GM19372 (cell line): Measurements from ENCODE around the gene USP30.
"Not testable (repeated sequence)": the region's sequence is repeated elsewhere in the genome, so short reads cannot be mapped to it uniquely, and the experiment has no call there.

Experiments used
- ATAC-seq: cut with Tn5 transposase; IDR thresholded peaks from one replicate; pipeline ENCODE4 v1.9.1; 2021; ENCODE audit warnings: mild to moderate bottlenecking, low read depth, moderate library complexity; ENCODE audit not compliant: unreplicated experiment

Gene USP30

GRCh38 chr12:109052097-109052413 lies 321 bp upstream of the USP30 start:
- no peak for ATAC-seq

DNA sequence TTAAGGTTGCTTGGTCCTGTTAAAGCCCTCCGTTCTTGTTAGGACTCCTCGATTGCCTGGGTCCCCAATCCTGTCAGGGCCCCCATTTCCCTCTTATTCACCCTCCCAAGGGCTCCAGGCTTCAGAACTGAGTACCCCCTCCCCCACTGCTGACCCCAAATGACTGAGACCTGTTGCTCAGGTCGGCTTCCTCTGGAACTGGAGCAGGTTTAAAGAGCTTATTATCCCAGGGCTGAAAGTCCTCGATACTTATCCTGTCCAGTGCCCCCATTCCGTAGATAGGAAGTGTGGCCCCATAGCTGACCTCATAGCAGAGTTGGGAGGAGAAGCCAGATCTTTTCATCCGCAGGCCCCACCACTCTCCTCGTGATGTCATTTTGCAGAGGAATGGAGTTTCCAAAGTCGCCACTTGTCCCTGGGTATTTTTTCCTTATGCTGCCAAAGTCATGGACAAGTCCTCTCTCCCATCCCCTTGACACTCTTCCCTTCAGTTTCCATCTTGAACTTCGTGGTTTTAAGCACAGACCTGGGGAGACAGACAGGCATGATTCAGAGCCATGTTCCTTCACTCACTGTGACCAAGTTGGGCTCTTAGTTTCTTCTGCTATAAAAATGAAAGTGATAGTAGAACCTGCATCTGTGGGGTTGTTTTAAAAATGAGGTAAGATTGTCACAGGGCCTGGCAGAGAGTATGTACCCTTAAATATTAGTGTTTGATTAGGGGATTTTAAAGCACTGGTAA lies 1.2 kb downstream of the USP30 start:
- no peak for ATAC-seq

- not testable (repeated sequence) for ATAC-seq
These were observed 1.7 kb downstream of the USP30 start for GRCh38 chr12:109054124-109054513.

- ATAC-seq, result no peak
These were observed 2.1 kb downstream of the USP30 start for GRCh38 chr12:109054520-109054919.

- no peak for ATAC-seq
These were observed 4.5 kb downstream of the USP30 start for GRCh38 chr12:109056891-109057290.

DNA sequence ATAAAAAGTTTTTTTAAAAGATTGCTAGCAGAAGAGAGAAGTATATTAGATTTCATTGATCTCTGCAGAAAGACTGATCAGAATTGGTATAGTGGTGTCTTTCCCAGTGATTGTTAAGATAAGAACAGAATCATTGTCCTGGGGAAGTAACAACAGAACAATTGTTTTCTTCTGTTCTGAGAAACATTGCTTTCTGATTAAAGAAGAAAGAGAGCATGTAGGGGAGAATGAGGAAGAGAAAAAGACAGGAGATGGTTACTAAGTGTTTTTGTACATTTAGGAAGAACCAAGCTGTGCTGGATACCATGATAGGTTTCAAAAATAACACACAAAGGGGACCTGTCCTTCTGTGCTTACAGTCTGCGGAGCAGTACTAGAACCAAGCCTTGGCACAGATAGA lies 5.0 kb downstream of the USP30 start:
- ATAC-seq, result no peak

DNA sequence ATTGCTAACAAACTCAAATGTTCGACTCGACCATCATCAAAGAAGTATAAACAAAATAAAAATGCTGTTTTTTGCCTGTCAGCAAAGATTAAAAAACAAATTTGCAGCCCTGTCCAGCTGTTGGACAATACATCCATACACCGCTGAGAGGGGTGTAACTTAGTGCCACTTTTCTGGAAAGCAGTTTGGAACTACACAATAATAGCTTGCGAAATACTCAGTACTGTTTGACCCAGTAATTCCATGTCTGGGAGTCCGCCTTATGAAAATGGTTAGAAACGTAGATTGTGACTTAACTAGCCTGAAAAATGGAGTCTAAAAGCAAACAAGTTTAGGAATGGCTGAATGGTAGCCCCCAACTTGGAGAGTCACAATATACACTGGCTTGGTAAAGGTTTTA lies 6.4 kb downstream of the USP30 start:
- no peak for ATAC-seq

DNA sequence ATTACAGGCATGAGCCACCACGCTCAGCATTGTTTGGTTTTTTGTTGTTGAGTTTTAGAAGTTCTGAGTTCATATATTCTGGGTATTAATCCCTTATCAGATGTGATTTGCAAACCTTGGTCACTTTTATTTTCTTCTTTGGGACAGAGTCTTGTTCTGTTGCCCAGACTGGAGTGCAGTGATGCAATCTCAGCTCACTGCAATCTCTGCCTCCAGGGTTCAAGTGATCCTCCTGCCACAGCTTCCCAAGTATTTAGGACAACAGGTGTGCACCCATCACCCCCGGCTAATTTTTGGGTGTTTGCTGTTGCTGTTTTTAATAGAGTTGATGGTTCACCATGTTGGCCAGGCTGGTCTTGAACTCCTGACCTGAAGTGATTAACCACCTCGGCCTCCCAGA lies 11.8 kb downstream of the USP30 start:
- no peak for ATAC-seq

GRCh38 chr12:109065154-109065852 lies 12.9 kb downstream of the USP30 start:
- no peak for ATAC-seq

DNA sequence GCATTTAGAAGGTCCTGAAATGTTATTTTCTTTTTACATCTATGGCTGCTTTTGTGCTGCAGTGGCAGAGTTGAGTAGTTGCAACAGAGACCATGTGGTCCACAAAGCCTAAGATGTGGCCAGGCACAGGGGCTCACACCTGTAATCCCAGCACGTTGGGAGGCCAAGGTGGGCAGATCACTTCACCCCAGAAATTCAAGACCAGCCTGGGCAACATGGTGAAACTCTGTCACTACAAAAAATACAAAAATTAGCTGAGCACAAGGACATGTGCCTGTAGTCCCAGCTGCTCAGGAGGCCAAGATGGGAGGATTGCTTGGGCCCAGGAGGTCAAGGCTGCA lies 13.4 kb downstream of the USP30 start:
- ATAC-seq, result no peak

DNA sequence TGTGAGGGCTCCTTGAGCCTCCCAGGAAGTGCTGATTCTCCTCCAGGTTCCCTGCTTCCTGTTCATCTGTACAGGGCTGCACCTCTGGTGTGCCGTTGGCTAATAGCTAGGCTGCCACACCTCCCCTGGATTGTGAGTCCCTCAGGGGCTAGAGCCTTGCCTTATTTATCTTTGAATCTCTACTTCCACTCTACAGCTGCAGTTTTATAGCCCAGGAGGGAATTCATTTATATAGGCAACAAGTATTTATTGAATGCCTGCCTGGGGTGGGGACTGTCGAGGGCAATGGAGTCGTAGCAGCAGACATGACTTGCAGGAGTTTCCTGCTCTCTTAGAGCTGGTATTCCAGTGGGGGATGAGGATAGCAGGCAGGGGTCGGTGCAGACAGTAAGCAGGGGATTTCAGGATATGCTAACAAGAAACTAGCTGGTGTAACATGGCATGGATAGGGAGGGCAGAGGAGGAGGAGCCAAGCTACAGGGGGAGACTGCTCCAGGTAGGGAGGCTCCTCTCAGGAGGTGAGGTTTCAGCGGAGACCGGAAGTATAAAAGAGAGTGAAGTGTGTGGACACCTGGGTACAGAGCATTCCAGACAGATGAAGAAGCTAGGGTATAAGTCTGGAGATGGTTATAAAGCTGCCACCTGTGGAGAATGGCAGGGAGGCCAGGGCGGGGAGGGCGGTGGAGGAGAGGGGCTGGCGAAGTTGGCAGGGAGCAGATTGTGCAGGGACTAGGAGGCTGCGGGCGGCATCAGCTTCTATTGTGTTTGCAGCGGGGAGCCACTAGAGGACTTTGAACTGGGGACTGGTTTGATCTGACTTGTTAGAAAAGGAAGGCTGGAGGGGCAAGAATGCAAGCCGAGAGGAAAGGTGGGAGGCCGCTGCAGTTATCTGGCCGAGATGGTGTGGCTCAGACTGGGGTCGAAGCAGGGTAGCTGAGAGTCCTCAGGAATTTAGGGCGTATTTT lies 17.2 kb downstream of the USP30 start:
- no peak for ATAC-seq

GRCh38 chr12:109074866-109075265 lies 22.5 kb downstream of the USP30 start:
- no peak for ATAC-seq

GRCh38 chr12:109082751-109083150 lies 30.4 kb downstream of the USP30 start:
- no peak for ATAC-seq

- ATAC-seq, result no peak
These were observed 32.0 kb downstream of the USP30 start for GRCh38 chr12:109084425-109084824.

DNA sequence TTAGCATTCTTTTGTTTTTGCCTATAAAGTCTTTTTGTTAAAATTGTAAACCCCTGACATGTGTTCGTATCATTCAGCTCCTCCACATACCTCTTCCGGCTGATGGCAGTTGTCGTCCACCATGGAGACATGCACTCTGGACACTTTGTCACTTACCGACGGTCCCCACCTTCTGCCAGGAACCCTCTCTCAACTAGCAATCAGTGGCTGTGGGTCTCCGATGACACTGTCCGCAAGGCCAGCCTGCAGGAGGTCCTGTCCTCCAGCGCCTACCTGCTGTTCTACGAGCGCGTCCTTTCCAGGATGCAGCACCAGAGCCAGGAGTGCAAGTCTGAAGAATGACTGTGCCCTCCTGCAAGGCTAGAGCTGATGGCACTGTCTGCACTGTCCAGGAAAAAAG lies 33.2 kb downstream of the USP30 start:
- no peak for ATAC-seq

DNA sequence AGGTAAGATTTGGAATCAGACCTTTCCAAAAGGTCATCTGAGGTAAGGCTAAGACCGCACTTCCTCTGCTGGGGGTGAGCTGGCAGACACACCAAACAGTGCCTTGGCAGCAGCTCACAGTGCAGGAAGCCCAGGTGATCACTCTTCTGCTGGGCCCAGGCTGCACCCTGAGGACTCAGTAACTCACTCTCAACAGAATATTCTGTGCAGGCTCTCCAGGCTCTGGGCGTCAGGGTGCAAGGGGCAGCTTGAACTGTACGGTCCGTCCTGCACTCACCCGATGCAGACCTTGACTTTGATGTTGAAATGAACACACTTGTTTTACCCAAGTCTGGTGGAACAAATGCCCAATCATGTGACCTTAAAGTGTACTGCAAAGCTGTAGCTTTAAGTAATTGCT lies 34.9 kb downstream of the USP30 start:
- ATAC-seq, result no peak

DNA sequence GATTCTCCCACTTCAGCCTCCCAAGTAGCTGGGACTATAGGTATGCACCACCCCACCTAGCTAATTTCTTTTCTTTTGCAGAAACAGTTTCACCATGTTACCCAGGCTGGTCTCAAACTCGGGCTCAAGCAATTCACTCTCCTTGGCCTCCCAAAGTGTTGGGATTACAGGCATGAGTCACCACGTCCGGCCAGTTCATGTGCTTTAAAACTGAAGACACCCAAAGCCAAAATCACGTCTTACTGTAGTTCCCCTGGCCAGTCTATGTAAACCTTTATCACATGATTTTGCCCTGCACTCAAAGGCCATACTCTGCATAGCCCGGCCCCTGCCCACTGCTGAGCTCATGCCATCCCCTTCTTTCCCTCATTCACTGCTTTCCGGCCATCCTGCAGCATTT lies 36.4 kb downstream of the USP30 start:
- ATAC-seq, result no peak

DNA sequence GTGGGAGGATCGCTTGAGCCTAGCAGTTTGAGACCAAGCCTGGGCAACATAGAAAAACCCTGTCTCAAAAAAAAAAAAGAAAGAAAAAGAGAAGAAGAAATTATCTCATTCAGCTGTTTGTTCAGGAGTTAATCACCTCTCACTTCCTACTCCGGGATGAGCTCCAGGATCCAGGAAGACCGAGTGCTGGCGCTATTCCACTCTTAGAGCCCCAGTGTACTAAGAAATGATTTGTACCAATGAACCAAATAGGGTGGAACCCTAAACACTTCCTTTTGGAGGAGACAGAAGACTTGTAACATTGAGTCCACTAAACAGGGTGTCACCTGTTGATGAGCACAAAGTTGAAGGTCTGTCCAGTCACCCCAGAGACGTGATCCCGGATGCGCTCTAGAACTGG lies 37.3 kb downstream of the USP30 start:
- no peak for ATAC-seq

- ATAC-seq, result no peak
These were observed 40.2 kb downstream of the USP30 start for GRCh38 chr12:109092497-109093021.

DNA sequence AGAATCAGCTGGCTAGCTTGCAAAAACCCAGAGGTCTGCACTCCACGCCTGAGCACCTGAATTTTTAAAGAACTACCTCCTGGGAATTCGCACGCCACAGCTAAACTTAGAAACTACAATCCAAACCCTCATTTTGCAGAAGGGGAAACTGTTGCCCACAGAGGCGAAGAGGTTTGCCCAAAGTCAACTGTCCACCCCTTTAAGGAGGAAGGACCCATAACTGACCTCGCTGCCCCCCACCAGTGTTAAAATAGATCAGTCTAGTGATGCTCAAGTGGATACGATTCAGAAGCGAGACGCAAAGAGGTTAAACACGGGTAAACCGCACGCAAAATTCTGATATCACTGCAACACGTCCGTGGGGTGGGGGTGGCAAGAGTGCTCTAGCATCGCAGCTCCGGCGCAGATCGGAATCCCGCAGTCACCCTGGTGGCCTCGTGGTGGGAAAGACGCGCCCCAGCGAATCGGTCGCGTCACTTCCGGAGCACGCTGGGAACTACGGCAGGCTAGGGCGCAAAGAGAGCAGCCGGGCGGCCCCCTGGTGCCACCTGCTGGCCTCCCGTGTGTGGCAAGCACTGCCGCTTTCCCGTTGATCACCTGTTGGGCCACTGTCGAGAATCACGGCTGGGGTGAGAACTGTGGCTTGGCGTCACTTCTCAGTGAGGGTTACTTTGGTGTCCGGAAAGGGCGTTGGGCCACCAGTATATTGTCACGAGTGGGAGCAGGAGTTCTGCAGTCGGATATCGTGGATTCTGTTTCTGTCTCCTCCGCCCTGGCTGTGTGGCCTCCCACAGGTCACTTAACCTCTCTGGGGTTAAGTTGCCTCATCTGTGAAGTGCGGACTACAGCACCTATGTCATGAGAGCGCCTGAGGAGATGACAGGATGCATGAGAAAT lies 40.9 kb downstream of the USP30 start, which contains the start of gene ALKBH2:
TSS of gene ALKBH2 (minus strand) at position 451 of the 897 bp plus-strand sequence. CDS start 686 bp downstream, outside the sequence.
- peak; percentile 51 for ATAC-seq
